Endodermal cell (in vitro differentiated cells): ENCODE results near the gene ZNF660. TPM values are rescaled to one million over a fixed set of nuclear protein-coding genes. Genes with fewer than 3 reads are reported as not detected.

ENCODE experiments used
- DNase-seq: peaks from one replicate; pipeline ENCODE4 v3.0.0-alpha.2; 2017
- H3K27ac ChIP-seq: 2 replicates; pipeline ENCODE4 v1.5.1; 2013; ENCODE audit warnings: mild to moderate bottlenecking, low read depth, low read length, moderate library complexity
- H3K27me3 ChIP-seq: 2 replicates; pipeline ENCODE4 v1.6.1; 2013; ENCODE audit warnings: mild to moderate bottlenecking, low read length, moderate library complexity; ENCODE audit not compliant: insufficient read depth, control insufficient read depth, poor library complexity, severe bottlenecking
- H3K36me3 ChIP-seq: 2 replicates; pipeline ENCODE4 v1.7.0; 2013; ENCODE audit warnings: mild to moderate bottlenecking, low read length, moderate library complexity; ENCODE audit not compliant: control insufficient read depth, insufficient read depth
- H3K4me1 ChIP-seq: one replicate; pipeline ENCODE4 v1.7.0; 2013; ENCODE audit warnings: low read length; ENCODE audit not compliant: control insufficient read depth, insufficient read depth
- H3K4me3 ChIP-seq: 2 replicates; pipeline ENCODE4 v1.5.1; 2013; ENCODE audit warnings: mild to moderate bottlenecking, low read length, moderate library complexity
- H3K9ac ChIP-seq: 2 replicates; pipeline ENCODE4 v1.6.1; 2013; ENCODE audit warnings: mild to moderate bottlenecking, low read length, moderate library complexity; ENCODE audit not compliant: poor library complexity, severe bottlenecking; ENCODE audit errors: extremely low read depth
- H3K9me3 ChIP-seq: 2 replicates; pipeline ENCODE4 v1.6.1; 2013; ENCODE audit warnings: mild to moderate bottlenecking, low read length, moderate library complexity; ENCODE audit not compliant: control insufficient read depth
- H3K27ac Mint-ChIP-seq: 2 replicates; pipeline ENCODE4 v1.8.0; 2020; ENCODE audit warnings: mixed read lengths
- H3K27me3 Mint-ChIP-seq: 2 replicates; pipeline ENCODE4 v1.8.0; 2021; ENCODE audit warnings: mild to moderate bottlenecking, mixed read lengths; ENCODE audit not compliant: insufficient read depth
- H3K36me3 Mint-ChIP-seq: 2 replicates; pipeline ENCODE4 v1.8.0; 2020; ENCODE audit warnings: low read depth, mixed read lengths
- H3K4me1 Mint-ChIP-seq: 2 replicates; pipeline ENCODE4 v1.8.0; 2020; ENCODE audit warnings: mixed read lengths
- H3K4me3 Mint-ChIP-seq: 2 replicates; pipeline ENCODE4 v1.8.0; 2020; ENCODE audit warnings: mild to moderate bottlenecking, moderate library complexity, mixed read lengths
- H3K9me3 Mint-ChIP-seq: 2 replicates; pipeline ENCODE4 v1.8.0; 2020; ENCODE audit warnings: mild to moderate bottlenecking, mixed read lengths
- WGBS, 2 experiments: methylation state at CpG; one replicate each; pipeline versions ENCODE4 v1.1.5 to v1.1.7; 2013; ENCODE audit warnings: missing lambda C conversion rate in 2 of 2, mixed read lengths in 1 of 2; ENCODE audit not compliant: insufficient coverage in 1 of 2, insufficient read length in 1 of 2; 5-methylcytosine and 5-hydroxymethylcytosine counted together
- total RNA-seq, 2 donors: library from RNA; stranded (reverse); fragmentation: NEBNext Ultra II Directional in 1 of 2; extraction: Animal tissue kit (Norgen Biotek cat#: 25700) in 1 of 2; gene quantifications; 2 replicates in 1 of 2; 3 replicates in 1 of 2; pipeline ENCODE4 v1.2.1, GENCODE V29; 2021
- TF ChIP-seq, protein P1 (sequence below): fragments of 200-600 bp; sonication (generic); conservative IDR thresholded peaks from 2 replicates; pipeline ENCODE4 v1.5.0; 2021; ENCODE audit warnings: antibody characterized with exemption, mild to moderate bottlenecking

The ZNF660 gene
- total RNA-seq, 2 donors from 2014 or later, result 18.1 to 19.9 TPM

DNA sequence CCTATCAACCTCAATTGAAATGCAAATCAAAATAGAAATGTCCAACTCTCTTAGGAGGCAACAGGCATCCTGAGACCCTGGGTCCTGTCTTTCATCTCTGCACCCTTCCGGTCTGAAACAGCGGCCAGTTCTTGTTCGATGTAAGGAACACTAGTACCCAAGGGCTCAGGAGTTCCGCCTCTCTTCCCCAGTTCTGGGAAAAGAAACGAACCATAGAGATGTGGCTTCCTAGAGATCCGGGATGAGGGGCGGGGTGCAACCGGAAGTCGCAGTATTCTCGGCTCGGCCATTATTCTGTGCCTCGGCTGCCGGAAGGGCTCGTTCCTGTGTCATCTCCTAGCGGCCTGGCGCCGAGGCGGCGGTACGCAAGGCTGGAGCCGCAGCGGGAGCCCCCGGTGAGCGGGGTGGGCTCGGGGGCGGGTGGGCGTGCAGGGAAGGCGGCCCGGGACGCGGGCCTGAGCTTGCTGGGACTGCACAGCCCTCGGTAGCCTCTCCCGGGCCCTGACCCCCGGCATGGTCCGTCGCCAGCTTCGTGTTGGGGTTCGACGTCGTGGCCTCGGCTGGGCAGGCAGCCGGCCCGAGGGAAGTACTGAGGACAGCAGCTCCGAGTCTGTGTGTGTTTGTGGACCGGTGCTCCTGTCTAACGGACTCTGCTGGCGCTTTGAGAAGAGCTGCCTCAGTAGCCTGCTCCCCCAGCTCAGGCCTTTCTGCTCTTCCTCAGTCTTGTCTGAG, 40.2 kb downstream of the ZNF660 start, which contains the start of gene ZNF197:
Gene ZNF197, plus strand, starts transcription at position 288 of the 732 bp plus-strand sequence. CDS start 4,119 bp downstream, outside the sequence.
- Histone ChIP-seq H3K27ac (peak within 1 kb of the TSS; percentile 87), H3K9ac (peak within 1 kb of the TSS; percentile 77), H3K4me1 (peaks cover 2% of the 10 kb centered on the region), H3K9me3 (no peaks in the 10 kb centered on the region), H3K36me3 (peaks cover 11% of the 10 kb centered on the region), H3K4me3 (peak within 1 kb of the TSS; percentile 98), H3K27me3 (no peaks in the 10 kb centered on the region)
- DNase-seq, result peak; percentile 96
- TF ChIP-seq, protein P1, sequence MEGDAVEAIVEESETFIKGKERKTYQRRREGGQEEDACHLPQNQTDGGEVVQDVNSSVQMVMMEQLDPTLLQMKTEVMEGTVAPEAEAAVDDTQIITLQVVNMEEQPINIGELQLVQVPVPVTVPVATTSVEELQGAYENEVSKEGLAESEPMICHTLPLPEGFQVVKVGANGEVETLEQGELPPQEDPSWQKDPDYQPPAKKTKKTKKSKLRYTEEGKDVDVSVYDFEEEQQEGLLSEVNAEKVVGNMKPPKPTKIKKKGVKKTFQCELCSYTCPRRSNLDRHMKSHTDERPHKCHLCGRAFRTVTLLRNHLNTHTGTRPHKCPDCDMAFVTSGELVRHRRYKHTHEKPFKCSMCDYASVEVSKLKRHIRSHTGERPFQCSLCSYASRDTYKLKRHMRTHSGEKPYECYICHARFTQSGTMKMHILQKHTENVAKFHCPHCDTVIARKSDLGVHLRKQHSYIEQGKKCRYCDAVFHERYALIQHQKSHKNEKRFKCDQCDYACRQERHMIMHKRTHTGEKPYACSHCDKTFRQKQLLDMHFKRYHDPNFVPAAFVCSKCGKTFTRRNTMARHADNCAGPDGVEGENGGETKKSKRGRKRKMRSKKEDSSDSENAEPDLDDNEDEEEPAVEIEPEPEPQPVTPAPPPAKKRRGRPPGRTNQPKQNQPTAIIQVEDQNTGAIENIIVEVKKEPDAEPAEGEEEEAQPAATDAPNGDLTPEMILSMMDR, result peak; percentile 44
- no peaks in the 10 kb centered on the region for H3K9me3 Mint-ChIP-seq
- WGBS, 2 experiments, result 0 to 2% methylated on average over 11 to 47 of the region's 47 CpGs
- peak within 1 kb of the TSS; percentile 89 for H3K4me3 Mint-ChIP-seq
- no peaks in the 10 kb centered on the region for H3K27me3 Mint-ChIP-seq
- H3K36me3 Mint-ChIP-seq, result peaks cover 13% of the 10 kb centered on the region
- H3K4me1 Mint-ChIP-seq, result peaks cover 4% of the 10 kb centered on the region
- H3K27ac Mint-ChIP-seq, result peak within 1 kb of the TSS; percentile 96

DNA sequence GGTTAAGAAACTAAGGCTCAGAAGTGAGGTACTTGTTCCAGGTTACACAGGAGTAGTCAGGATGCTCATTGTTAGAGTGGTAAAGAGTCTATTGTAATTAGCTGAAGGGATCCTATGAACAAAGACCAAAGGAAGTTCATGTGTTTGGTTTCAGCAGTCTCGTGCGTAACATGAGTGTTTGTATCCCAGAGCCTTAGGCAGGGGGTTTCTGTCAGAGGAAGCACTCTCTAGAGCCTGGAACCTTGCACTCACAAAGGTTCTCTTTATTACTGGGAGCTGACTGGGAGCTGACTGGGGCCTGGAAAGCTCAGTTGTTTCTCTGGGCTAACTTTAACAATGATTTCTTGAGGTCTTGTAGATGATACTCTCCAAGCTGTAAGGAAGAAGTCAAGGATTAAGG, 44.0 kb downstream of the ZNF660 start:
- Histone ChIP-seq H3K9me3 (no peaks in the 10 kb centered on the region), H3K4me1 (peaks cover 2% of the 10 kb centered on the region), H3K4me3 (no peak overlapping the region), H3K27ac (no peak overlapping the region), H3K27me3 (no peaks in the 10 kb centered on the region), H3K36me3 (peaks cover 40% of the 10 kb centered on the region), H3K9ac (no peak overlapping the region)
- Mint-ChIP-seq H3K27ac (no peak overlapping the region), H3K9me3 (no peaks in the 10 kb centered on the region), H3K4me1 (peaks cover 4% of the 10 kb centered on the region), H3K36me3 (peaks cover 39% of the 10 kb centered on the region), H3K4me3 (no peak overlapping the region), H3K27me3 (no peaks in the 10 kb centered on the region)
- DNase-seq, result no peak
- 93 to 95% methylated on average over 2 of the region's 2 CpGs for WGBS, 2 experiments
- TF ChIP-seq, protein P1, result no peak

DNA sequence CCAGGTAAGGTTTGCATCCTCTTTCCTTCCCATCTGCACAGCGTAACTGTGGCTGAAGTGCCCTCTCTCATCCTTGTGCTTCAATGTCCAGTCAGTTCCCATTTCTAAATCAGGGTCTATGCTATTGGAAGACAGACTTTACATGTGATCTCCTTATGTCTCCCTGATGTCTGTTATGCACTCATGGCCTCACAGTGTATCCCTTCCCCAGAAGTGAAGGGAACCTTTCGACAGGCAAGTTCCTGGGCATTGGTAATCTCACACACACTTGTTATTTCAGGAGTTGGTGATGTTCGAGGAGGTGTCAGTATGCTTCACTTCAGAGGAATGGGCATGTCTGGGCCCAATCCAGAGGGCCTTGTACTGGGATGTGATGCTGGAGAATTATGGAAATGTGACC, 47.4 kb downstream of the ZNF660 start:
- Mint-ChIP-seq H3K36me3 (peaks cover 69% of the 10 kb centered on the region), H3K4me3 (no peak overlapping the region), H3K4me1 (no peaks in the 10 kb centered on the region), H3K9me3 (peaks cover 2% of the 10 kb centered on the region), H3K27me3 (no peaks in the 10 kb centered on the region), H3K27ac (no peak overlapping the region)
- TF ChIP-seq, protein P1, result no peak
- Histone ChIP-seq H3K27ac (no peak overlapping the region), H3K36me3 (peaks cover 70% of the 10 kb centered on the region), H3K4me3 (no peak overlapping the region), H3K4me1 (no peaks in the 10 kb centered on the region), H3K9me3 (no peaks in the 10 kb centered on the region), H3K9ac (no peak overlapping the region), H3K27me3 (no peaks in the 10 kb centered on the region)
- 85 to 93% methylated on average over 3 of the region's 3 CpGs for WGBS, 2 experiments
- no peak for DNase-seq
